Naive thymus-derived CD8-positive, alpha-beta T cell (primary cell): Measurements from ENCODE around the gene CLCA1. TPM values are rescaled to one million over a fixed set of nuclear protein-coding genes. Genes with fewer than 3 reads are reported as not detected.

ENCODE experiments used
- ATAC-seq, 2 donors: fragments of 150-1000 bp; cut with Tn5 transposase in 1 of 2; sonication (Bioruptor Pico), chemical (Tn5 transposase) in 1 of 2; 1 replicate in 1 of 2; 2 replicates in 1 of 2; pipeline ENCODE4 v1.10.0; 2021; ENCODE audit warnings: mild to moderate bottlenecking in 2 of 2, moderate library complexity in 2 of 2
- POLR2A ChIA-PET: fragments of 350-600 bp; sonication (Branson Sonifier 250); formaldehyde crosslinking; loops from one replicate; lab custom pipeline; 2021; ENCODE audit warnings: antibody characterized with exemption; lab: Charles Lee
- DNase-seq, 10 donors: peaks; one replicate each; pipeline versions ENCODE4 v3.0.0 to v3.0.0-alpha.2; 2020 to 2022
- H3K27ac Mint-ChIP-seq, 10 donors: one replicate each; pipeline ENCODE4 v1.8.0; 2020 to 2022; ENCODE audit warnings: mild to moderate bottlenecking in 10 of 10, mixed read lengths in 10 of 10, moderate library complexity in 4 of 10, inconsistent platforms in 1 of 10
- H3K27me3 Mint-ChIP-seq, 5 donors: one replicate each; pipeline ENCODE4 v1.8.0; 2021 to 2022; ENCODE audit warnings: mixed read lengths in 5 of 5
- H3K36me3 Mint-ChIP-seq, 3 donors: one replicate each; pipeline ENCODE4 v1.8.0; 2020 to 2022; ENCODE audit warnings: mixed read lengths in 3 of 3, mild to moderate bottlenecking in 2 of 3, inconsistent platforms in 1 of 3
- H3K4me1 Mint-ChIP-seq, 4 donors: one replicate each; pipeline ENCODE4 v1.8.0; 2021 to 2022; ENCODE audit warnings: mixed read lengths in 4 of 4
- H3K4me3 Mint-ChIP-seq, 10 donors: one replicate each; pipeline ENCODE4 v1.8.0; 2020 to 2022; ENCODE audit warnings: mild to moderate bottlenecking in 10 of 10, mixed read lengths in 10 of 10, moderate library complexity in 6 of 10, inconsistent platforms in 1 of 10
- H3K9me3 Mint-ChIP-seq, 9 donors: one replicate each; pipeline ENCODE4 v1.8.0; 2020 to 2022; ENCODE audit warnings: mixed read lengths in 9 of 9, mild to moderate bottlenecking in 3 of 9, inconsistent platforms in 1 of 9, moderate library complexity in 1 of 9
- polyA plus RNA-seq, 3 donors: library from polyadenylated mRNA; unstranded; fragments of 300-500 nt; fragmentation: Illumina TruSeq; gene quantifications; one replicate each; pipeline ENCODE4 v1.2.3, GENCODE V29; 2021
- total RNA-seq, 8 experiments: library from RNA in 2 of 8; stranded (reverse) in 2 of 8; gene quantifications; one replicate each; pipeline ENCODE4 v1.2.3 and lab custom pipeline; 2021 to 2026

The CLCA1 gene
- total and polyA plus RNA-seq, 5 experiments from 2014 or later: not detected

- no peaks in the 10 kb centered on the region for H3K36me3 Mint-ChIP-seq
- no peaks in the 10 kb centered on the region for H3K9me3 Mint-ChIP-seq
- ATAC-seq (no peak), DNase-seq (no peak)
- H3K27me3 Mint-ChIP-seq: peaks cover 0 to 3% (median 0%) of the 10 kb centered on the region in 5 donors
- H3K4me3 Mint-ChIP-seq: no peak overlapping the region
- no peak overlapping the region for H3K27ac Mint-ChIP-seq
- no peaks in the 10 kb centered on the region for H3K4me1 Mint-ChIP-seq
- POLR2A ChIA-PET: interaction anchor here (0.6 kb wide), 1 partner anchor 64 kb away, joined by 3 read pairs; no protein-coding TSS in a partner anchor
These were observed 46.9 kb downstream of the CLCA1 start for GRCh38 chr1:86515597-86515996.

- POLR2A ChIA-PET: no interaction called here
- no peaks in the 10 kb centered on the region for H3K36me3 Mint-ChIP-seq
- no peak overlapping the region for H3K4me3 Mint-ChIP-seq
- no peaks in the 10 kb centered on the region for H3K9me3 Mint-ChIP-seq
- peaks cover 0 to 3% (median 0%) of the 10 kb centered on the region in 5 donors for H3K27me3 Mint-ChIP-seq
- no peak for DNase-seq
- no peak for ATAC-seq
- H3K4me1 Mint-ChIP-seq: no peaks in the 10 kb centered on the region
- H3K27ac Mint-ChIP-seq: peak overlapping the region in 2 of 10 donors; percentile 30 to 57
These were observed 47.6 kb downstream of the CLCA1 start for GRCh38 chr1:86516335-86516734.

- no peak overlapping the region for H3K4me3 Mint-ChIP-seq
- H3K9me3 Mint-ChIP-seq: no peaks in the 10 kb centered on the region
- peaks cover 0 to 3% (median 0%) of the 10 kb centered on the region in 5 donors for H3K27me3 Mint-ChIP-seq
- H3K27ac Mint-ChIP-seq: peak overlapping the region in 1 of 10 donors; percentile 43
- ATAC-seq: no peak
- H3K4me1 Mint-ChIP-seq: no peaks in the 10 kb centered on the region
- POLR2A ChIA-PET: no interaction called here
- DNase-seq: no peak
- no peaks in the 10 kb centered on the region for H3K36me3 Mint-ChIP-seq
These were observed 48.6 kb downstream of the CLCA1 start for GRCh38 chr1:86517336-86517735.

GRCh38 chr1:86520789-86521521 lies 52.2 kb downstream of the CLCA1 start:
- ATAC-seq (no peak), DNase-seq (no peak)
- Mint-ChIP-seq H3K36me3 (no peaks in the 10 kb centered on the region), H3K27ac (no peak overlapping the region), H3K4me1 (no peaks in the 10 kb centered on the region), H3K9me3 (no peaks in the 10 kb centered on the region), H3K4me3 (no peak overlapping the region), H3K27me3 (peaks cover 0 to 4% (median 1%) of the 10 kb centered on the region in 5 donors)
- POLR2A ChIA-PET: no interaction called here

- Mint-ChIP-seq H3K4me3 (no peak overlapping the region), H3K4me1 (no peaks in the 10 kb centered on the region), H3K27me3 (peaks cover 0 to 5% (median 1%) of the 10 kb centered on the region in 5 donors), H3K36me3 (no peaks in the 10 kb centered on the region), H3K27ac (no peak overlapping the region), H3K9me3 (no peaks in the 10 kb centered on the region)
- ATAC-seq (no peak), DNase-seq (no peak)
- POLR2A ChIA-PET: no interaction called here
These were observed 52.8 kb downstream of the CLCA1 start for GRCh38 chr1:86521522-86521891.

- POLR2A ChIA-PET: no interaction called here
- no peaks in the 10 kb centered on the region for H3K36me3 Mint-ChIP-seq
- ATAC-seq (no peak), DNase-seq (no peak)
- H3K9me3 Mint-ChIP-seq: no peaks in the 10 kb centered on the region
- H3K27ac Mint-ChIP-seq: no peak overlapping the region
- H3K4me3 Mint-ChIP-seq: no peak overlapping the region
- no peaks in the 10 kb centered on the region for H3K4me1 Mint-ChIP-seq
- peaks cover 0 to 5% (median 1%) of the 10 kb centered on the region in 5 donors for H3K27me3 Mint-ChIP-seq
These were observed 53.5 kb downstream of the CLCA1 start for GRCh38 chr1:86522240-86522639.

GRCh38 chr1:86523670-86524354 lies 55.1 kb downstream of the CLCA1 start:
- H3K36me3 Mint-ChIP-seq: no peaks in the 10 kb centered on the region
- ATAC-seq (no peak), DNase-seq (no peak)
- POLR2A ChIA-PET: no interaction called here
- no peaks in the 10 kb centered on the region for H3K9me3 Mint-ChIP-seq
- H3K4me1 Mint-ChIP-seq: no peaks in the 10 kb centered on the region
- H3K27me3 Mint-ChIP-seq: peaks cover 0 to 5% (median 1%) of the 10 kb centered on the region in 5 donors
- H3K4me3 Mint-ChIP-seq: no peak overlapping the region
- no peak overlapping the region for H3K27ac Mint-ChIP-seq

- Mint-ChIP-seq H3K4me3 (no peak overlapping the region), H3K27me3 (peaks cover 0 to 8% (median 1%) of the 10 kb centered on the region in 5 donors), H3K9me3 (peaks cover 0 to 2% (median 0%) of the 10 kb centered on the region in 9 donors), H3K4me1 (no peaks in the 10 kb centered on the region), H3K27ac (no peak overlapping the region), H3K36me3 (no peaks in the 10 kb centered on the region)
- POLR2A ChIA-PET: no interaction called here
- ATAC-seq (no peak), DNase-seq (no peak)
These were observed 58.6 kb downstream of the CLCA1 start for GRCh38 chr1:86527306-86527705.

- H3K9me3 Mint-ChIP-seq: peaks cover 0 to 10% (median 0%) of the 10 kb centered on the region in 9 donors
- ATAC-seq: no peak
These were observed 61.6 kb downstream of the CLCA1 start for GRCh38 chr1:86530211-86530845.

GRCh38 chr1:86537928-86538695 lies 69.4 kb downstream of the CLCA1 start:
- POLR2A ChIA-PET: no interaction called here
- ATAC-seq (no peak), DNase-seq (no peak)
- H3K9me3 Mint-ChIP-seq: peaks cover 0 to 2% (median 0%) of the 10 kb centered on the region in 9 donors
- H3K4me1 Mint-ChIP-seq: no peaks in the 10 kb centered on the region
- H3K27me3 Mint-ChIP-seq: peaks cover 7 to 33% (median 24%) of the 10 kb centered on the region in 5 donors
- no peak overlapping the region for H3K4me3 Mint-ChIP-seq
- no peak overlapping the region for H3K27ac Mint-ChIP-seq
- H3K36me3 Mint-ChIP-seq: no peaks in the 10 kb centered on the region

More at GRCh38 chr1:86530211-86530845, 61.6 kb downstream of the CLCA1 start:
- no peak for DNase-seq
- Mint-ChIP-seq H3K4me1 (no peaks in the 10 kb centered on the region), H3K4me3 (no peak overlapping the region), H3K27me3 (peaks cover 0 to 12% (median 4%) of the 10 kb centered on the region in 5 donors), H3K36me3 (no peaks in the 10 kb centered on the region), H3K27ac (no peak overlapping the region)
- POLR2A ChIA-PET: no interaction called here

- Mint-ChIP-seq H3K9me3 (no peaks in the 10 kb centered on the region), H3K27ac (no peak overlapping the region), H3K4me1 (no peaks in the 10 kb centered on the region), H3K27me3 (peaks cover 7 to 33% (median 24%) of the 10 kb centered on the region in 5 donors), H3K4me3 (no peak overlapping the region), H3K36me3 (no peaks in the 10 kb centered on the region)
- DNase-seq (no peak), ATAC-seq (no peak)
- POLR2A ChIA-PET: no interaction called here
These were observed 70.0 kb downstream of the CLCA1 start for GRCh38 chr1:86538775-86539174.

- H3K4me1 Mint-ChIP-seq: no peaks in the 10 kb centered on the region
- peaks cover 7 to 23% (median 14%) of the 10 kb centered on the region in 5 donors for H3K27me3 Mint-ChIP-seq
- H3K36me3 Mint-ChIP-seq: no peaks in the 10 kb centered on the region
- H3K27ac Mint-ChIP-seq: no peak overlapping the region
- DNase-seq: no peak
- no peaks in the 10 kb centered on the region for H3K9me3 Mint-ChIP-seq
- POLR2A ChIA-PET: no interaction called here
- ATAC-seq: no peak
- no peak overlapping the region for H3K4me3 Mint-ChIP-seq
These were observed 73.1 kb downstream of the CLCA1 start for GRCh38 chr1:86541859-86542258.
